G401.6 (cell line): ENCODE data around the gene TRIM44.

ENCODE experiments used
- FAIRE-seq: peaks from 2 replicates; lab custom pipeline; 2012; peaks lifted over from hg19 to GRCh38; lab: Jason Lieb, UNC

Gene TRIM44

GRCh38 chr11:35791088-35791958 lies 128.7 kb downstream of the TRIM44 start:
- FAIRE-seq, result no peak

GRCh38 chr11:35792148-35792845 lies 129.7 kb downstream of the TRIM44 start:
- FAIRE-seq, result no peak

DNA sequence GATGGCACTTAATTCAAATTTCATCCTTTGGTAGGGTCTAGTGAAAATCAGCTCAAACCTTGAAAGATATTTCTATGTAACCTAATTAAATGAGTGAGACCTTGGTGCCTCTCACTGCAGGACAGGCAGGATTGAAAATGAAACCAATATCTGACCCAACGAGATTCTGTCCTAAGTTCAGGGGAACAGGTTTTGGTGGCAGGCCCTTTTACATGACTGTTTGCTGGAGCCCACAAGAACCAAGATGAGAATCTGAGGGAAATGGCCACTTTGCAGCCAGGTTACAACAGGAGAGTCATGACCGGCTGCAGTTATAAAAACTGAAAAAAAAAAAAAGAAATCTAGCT lies 130.2 kb downstream of the TRIM44 start:
- FAIRE-seq, result no peak

DNA sequence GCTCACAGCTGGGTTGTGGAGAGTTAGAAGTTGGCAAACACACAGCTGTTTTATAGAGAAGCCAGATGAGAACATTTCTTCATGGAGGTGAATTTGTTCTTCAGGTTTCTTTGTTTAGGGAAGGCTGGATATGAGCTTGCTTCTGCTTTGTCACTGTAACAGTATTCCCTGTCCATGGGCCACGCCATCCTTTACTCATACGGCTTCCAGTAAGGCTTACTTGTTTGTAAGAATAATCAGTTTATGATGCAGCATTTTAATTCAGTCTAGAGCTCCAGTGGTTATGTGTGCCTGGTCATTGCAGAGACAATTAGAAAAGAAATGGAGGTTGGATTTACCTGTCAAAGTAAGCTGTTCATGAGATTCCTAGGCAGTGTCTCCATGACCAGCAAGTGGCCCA lies 131.8 kb downstream of the TRIM44 start:
- no peak for FAIRE-seq

DNA sequence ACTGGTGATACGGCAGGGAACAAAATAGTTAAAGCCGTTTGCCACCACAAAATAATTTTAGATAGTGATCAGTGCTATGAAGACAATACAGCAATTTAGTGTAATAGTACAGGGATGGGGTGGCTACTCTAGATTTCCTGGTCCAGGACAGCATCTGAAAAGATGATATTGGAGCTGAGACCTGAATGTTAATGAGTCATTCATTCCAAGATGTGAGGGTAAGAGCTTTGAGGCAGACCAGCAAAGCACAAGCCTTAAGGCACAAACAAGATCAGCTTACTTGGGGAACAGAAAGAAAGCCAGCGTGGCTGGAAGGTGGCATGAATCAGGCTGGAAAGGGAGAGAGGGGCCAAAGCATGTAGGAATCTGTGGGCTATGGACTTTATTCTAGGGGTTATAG lies 132.3 kb downstream of the TRIM44 start:
- FAIRE-seq, result no peak

DNA sequence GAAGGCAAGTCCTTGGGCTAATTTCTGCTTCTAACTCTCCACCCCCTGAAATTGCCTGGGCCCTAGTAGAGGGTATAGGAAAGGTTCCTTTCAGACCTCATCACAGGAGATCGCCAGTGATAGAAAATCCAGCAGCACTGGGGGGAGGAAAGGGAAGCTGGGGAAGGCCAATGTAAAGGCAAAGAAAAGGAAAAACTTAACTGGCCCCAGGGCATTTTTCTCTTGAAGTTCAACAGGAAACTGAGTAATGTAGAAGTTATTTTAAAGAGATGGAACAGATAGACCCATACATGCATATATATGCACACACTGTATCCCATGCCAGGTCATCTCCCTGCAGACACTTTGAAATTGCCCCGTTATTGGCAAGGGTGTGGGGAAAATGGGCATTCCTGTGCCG lies 134.0 kb downstream of the TRIM44 start:
- FAIRE-seq, result no peak

- FAIRE-seq, result no peak
These were observed 135.8 kb downstream of the TRIM44 start for GRCh38 chr11:35798423-35798822.

GRCh38 chr11:35798983-35799382 lies 136.4 kb downstream of the TRIM44 start:
- FAIRE-seq, result no peak

DNA sequence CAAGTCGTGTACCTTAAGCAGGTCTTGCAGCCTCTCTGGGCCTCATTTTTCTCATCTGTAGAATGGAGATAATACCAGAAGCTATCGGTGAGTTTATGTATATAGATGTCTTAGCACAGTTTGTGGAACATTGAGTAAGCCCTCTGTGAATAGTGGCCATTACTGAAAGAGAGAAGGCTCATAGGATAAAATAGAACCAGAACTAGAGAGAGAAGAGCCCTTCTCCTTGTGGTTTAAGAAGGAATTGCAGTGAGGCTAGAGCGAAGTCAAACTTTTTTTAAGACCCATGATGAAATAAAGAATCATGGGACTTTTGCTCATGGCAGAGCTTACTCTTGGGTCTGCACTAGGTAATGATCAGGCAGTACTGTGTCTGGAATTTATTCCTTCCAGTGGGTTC lies 137.1 kb downstream of the TRIM44 start:
- no peak for FAIRE-seq

- no peak for FAIRE-seq
These were observed 138.7 kb downstream of the TRIM44 start for GRCh38 chr11:35800970-35801953.

DNA sequence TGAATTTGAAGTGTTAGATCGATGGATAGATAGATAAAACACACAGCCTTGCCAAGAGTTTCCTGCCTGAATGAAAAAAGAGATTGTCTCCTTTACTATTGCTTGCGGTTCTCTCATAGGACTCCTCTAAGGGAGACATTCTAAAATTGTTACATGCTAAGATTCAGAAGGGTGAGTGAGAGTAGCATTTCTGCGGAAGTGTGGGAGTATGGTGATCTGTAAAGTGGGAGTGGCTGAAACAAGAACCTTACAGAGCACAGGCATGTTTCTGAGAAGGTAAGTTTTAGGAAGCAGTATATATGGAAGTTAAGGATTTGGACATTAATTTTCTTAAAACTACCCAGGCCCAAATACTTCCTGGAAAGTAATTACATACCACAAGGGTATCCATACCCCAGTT lies 139.6 kb downstream of the TRIM44 start:
- no peak for FAIRE-seq

- no peak for FAIRE-seq
These were observed 140.1 kb downstream of the TRIM44 start for GRCh38 chr11:35802672-35803071.

GRCh38 chr11:35803115-35803514 lies 140.5 kb downstream of the TRIM44 start:
- FAIRE-seq, result no peak

GRCh38 chr11:35804451-35805040 lies 142.0 kb downstream of the TRIM44 start:
- no peak for FAIRE-seq

- no peak for FAIRE-seq
These were observed 147.0 kb downstream of the TRIM44 start for GRCh38 chr11:35809561-35809960.

DNA sequence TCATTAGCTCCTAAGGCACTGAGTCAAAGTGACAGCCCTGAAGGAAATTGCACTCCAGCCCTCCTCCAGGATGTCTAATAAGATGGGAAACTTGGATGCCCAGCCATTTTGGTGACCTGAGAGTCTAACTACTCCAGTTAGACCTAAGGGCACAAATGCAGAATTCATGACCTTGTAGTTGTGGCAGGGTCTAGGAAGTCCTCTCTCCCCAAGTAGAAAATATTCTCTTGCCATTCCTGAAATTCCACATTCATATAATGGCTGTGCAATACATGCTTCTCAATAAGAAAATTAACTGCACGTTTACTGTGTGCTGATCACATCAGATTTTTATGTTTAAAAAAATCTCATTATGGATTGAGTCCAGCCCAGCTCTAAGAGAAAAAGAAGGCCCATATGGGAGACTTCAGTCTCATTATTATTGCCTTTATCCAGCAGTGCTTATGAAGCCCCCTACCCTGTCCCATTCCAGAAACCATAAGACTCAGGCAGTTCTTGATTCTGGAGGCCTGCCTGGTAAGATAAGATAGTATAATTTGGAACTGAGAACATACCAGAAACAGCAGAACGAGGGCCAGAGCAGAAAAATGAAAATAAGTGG lies 147.6 kb downstream of the TRIM44 start:
- no peak for FAIRE-seq

- no peak for FAIRE-seq
These were observed 149.2 kb downstream of the TRIM44 start for GRCh38 chr11:35811783-35812182.

DNA sequence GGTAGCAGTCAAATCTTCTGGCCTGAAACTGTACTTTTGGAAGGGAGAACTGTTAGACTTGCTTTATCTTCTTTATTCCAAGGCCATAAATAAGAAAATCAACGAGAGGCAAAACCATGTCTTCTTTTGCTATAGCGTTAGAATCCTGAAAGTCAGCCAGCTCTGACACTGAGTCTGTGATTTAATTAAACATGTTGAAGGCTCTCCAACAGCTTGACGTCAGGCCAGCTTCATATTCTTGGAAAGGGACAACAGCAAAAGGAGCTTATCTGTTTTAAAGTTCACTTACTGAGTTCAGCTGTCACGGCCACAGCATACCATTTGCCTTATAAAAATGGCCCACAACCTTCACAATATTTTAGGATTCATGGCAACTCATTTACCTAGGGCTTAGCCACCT lies 150.3 kb downstream of the TRIM44 start:
- FAIRE-seq, result no peak

DNA sequence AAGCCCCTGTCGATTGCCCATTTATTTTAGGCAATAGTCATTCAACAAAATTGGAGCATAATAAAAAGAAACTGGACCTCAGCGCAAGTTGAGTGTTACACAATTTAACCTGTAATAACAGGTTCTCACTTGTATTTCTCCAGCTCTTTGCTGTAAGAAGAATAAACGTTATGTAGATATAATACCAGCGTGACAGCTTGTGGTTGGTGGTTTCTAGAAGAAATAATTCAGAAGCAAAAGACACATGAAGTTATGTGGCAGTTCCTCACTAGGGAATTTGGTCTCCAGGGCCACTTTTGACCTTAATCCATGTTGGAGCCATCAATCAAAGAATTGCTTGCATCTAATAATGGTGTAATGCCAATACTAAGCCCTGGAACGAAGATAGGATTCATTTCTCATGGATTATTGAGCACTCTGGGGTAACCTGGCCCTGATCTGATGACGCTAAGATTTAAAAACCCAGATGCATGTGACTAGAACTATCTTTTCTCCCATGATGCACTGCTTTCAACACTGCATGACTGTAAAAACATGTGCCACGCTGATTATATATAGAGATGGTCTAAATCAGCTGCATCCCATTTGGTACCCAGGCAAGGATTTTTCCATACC lies 151.6 kb downstream of the TRIM44 start:
- FAIRE-seq, result no peak

- FAIRE-seq, result no peak
These were observed 152.2 kb downstream of the TRIM44 start for GRCh38 chr11:35814720-35815305.
